UCSD-AML1 (cell line): ENCODE data around the gene MAST4.

Experiments
- DNase-seq: peaks from one replicate; lab custom pipeline; 2025; ENCODE audit not compliant: unreplicated experiment; lab: John Stamatoyannopoulos, UW

Gene MAST4

DNA sequence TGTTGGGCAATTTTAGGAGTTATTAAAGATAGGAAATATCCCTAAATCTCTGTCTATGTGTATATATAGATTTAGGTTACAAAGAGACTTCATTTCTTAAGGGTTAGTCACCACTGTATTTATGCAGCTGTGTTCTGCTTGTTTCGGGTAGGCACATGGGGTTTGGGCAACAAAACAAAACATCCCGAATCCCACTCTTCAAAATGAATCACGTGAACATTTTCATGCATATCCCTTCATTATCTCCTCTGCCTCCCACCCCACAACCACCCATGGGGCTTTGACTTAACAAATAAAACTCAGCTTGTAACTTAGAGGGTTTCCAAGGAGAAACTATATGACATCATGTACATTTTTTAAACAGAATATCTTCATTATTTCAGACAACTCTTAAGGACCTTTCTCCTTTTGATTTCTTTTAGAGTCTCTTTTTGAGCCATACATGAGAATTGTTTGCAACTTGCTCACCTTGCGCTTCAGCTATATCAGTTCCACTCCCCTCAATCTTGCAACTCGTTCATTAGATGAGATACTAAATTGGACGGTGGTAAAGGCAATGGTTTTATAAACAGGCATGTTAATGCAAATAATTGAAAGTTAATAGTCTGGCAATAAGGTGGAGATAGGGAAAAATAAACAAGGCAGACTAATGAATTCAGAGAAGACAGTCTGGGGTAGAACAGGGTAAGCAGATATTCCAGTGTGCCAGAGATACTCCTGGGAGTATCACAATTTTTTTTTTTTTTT lies 463.7 kb downstream of the MAST4 start:
- DNase-seq: no peak

DNA sequence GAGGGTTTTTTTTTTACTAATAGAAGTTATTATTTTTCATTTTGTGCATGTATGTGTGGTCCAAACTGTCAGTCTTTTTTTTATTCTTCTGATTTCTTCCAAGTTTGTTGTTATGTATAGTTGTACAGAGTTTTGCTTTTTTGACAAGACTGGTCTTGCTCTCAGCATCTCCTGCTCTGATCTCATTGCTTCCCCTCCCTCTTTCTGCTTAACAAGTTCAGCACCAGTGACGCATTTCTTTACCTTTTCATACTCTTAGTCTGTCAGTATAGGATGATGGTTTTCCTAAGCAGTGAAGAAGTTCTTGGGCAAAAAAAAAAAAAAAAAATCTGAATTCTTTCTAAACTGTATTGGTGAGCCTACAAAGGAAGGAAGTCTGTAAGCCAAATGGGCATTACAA lies 465.3 kb downstream of the MAST4 start:
- no peak for DNase-seq

DNA sequence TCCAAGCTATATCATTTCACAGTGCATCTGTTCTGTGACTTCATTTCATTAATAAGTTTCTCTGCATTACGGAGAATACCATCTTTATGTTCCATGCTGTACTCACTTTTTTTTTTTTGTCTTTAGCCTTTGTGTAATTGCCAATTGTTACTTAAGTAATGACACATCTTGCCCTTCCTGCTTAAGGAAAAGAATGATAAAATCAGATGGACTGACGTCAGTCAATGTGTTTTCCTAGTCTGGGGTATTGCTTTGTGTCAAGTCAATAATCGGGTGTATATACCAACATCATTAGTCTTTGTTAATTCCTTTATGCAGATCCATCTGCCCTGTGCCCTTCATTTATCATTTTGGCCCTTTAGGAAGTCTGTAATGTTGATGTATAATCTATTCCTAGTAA lies 466.9 kb downstream of the MAST4 start:
- DNase-seq: no peak

DNA sequence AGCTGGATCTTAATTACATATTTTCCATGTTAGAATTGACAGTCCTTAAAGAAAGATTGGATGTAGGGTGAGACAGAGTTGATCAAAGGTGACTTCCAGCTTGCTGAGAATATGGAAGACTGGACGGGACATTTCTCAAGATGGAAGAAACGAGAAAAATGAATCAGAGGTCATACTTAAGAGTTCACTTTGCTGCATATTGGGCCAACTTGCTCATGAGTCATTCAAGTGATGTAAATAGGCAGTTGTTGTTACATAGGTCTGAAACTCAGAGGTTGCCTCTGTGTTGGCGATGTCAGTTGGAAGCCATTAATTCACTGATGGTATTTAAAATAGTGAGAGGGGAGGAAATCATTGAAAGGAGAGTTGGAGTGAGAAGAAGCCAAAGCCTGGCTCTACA lies 467.6 kb downstream of the MAST4 start:
- no peak for DNase-seq

DNA sequence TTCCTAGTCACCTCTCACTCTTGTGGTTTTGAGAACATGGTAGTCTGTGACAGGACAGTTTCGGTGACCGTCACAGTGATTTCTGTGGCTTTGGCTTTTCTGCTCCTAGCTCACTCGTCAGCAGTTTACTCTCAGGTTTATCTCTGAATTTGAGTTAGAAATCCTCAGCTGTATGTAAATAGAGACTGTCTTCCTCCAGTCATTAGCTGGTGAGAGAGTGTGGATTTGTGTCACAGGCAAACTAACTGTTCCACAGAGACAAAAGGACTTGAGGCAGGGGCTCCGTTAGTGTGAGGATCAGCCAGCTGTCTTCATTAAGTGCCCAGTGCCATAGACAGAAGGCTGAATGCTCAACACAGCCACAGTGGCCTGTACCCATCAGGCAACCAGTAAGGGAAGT lies 469.0 kb downstream of the MAST4 start:
- no peak for DNase-seq

DNA sequence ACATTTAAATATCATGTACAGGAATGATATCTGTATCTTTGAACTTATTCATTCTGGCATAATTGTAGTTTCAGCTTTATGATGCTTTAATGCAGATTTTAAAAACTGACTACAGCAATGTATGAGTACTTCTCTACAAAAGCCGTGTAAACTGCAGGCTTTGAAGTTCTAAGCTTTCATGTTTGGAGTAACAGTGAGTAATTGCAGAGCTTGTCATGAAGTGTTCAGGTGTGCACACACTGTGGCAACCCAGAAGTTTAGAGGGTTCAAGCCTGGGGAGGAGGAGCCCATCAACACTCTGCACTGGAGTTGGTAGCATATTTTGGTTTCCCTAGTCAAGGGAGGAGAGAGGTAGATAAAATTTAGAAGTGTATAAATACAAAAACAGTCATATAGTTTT lies 469.5 kb downstream of the MAST4 start:
- DNase-seq: no peak

DNA sequence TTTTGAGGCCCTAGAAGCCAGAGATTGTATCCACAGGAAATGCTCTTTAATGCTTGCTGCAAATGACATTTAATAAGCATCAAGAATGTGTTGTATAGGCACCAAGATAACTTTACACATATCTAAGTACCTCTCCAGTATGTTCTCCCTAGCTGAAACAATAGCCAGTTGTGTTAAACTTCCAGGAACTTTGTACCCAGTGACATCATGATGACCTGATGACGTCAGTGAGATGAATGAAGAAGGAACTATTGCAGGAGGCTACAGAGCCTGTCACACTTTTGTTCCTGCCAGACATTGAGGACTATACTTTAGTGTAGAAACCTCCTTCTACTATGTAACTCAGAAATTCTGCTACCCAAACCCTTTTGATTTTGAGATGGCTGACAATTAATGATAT lies 470.6 kb downstream of the MAST4 start:
- DNase-seq: no peak

DNA sequence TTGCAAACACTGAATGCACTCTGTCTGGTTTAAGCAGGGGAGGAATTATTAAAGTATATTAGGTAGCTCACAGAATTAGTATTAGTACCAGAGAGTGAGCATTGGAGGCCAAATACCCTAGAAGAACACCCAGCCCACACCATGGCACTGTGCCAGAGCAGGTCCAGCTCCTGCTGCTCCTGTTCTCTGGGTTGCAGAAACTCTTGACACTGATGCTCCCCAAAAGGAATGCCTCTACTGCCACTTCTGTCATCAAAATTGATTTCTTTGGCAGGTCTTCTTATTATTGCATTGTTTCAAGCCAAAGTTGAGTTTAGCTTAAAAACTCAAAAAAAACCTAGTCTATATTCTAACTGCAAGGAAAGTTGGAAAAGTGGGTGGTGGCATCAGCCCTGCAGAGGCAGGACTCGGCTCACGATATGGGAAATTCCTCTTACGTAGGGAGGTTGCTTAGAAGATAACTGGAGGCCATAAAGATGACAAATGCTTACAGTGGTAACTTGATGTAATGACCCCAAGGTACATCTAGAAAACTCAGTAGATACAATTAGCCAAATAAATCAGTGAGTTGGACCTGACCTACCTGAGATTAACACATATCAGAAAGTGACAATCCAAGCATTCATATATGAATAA lies 477.0 kb downstream of the MAST4 start:
- no peak for DNase-seq

DNA sequence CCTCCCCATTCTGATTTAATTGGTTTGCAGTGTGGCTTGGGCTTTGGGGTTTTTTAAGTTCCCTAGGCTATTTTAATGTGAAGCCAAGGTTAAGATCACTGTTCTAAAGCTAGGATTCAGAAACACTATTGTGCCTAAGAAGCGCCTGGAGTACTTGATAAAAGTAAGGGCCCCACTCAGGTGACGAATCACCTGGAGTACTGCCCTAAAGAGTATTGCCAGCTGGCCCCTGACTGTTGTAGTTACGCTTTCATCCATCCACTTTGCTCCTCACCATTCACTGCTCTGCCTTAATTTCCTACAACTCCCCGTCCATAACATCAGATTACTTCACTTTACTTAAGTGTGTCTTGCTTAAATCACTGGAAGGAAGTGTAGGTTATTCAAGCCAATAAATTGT lies 481.1 kb downstream of the MAST4 start:
- no peak for DNase-seq

DNA sequence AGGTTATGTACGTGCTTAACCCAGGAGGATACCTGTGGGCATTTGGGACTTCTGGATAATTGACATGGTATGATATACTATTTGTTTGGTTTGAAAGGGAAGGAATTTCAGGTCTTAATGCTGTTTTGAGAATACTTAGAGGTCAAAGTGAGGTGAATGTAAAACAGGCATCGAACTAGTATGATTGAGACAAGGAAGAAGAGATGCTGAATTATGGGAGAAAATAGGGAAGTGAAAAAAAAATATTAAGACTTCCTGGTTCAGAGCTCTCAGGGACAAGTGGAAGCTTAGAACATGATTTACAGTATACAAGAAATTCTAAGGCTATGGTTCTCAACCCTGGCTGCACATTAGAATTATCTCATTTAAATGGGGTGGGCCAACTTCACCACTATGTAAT lies 485.1 kb downstream of the MAST4 start:
- no peak for DNase-seq

DNA sequence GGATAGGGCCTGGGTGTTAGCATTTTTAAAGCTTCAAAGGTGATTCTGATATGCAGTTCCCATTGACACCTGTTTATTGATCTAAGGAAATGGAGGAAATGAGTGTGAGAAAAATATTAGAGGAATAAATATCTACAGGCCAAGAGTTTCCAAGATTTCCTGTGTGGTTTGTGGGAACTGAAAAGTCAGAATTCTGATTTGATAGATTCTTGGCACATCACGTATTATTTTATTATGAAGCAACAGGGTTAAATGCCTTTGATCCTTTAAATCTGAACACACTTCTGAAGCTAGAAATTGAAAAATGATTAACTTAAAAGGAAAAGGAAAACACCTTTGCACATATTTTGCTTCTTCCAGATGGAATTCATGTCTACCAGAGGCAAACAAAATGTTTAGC lies 486.7 kb downstream of the MAST4 start:
- no peak for DNase-seq

DNA sequence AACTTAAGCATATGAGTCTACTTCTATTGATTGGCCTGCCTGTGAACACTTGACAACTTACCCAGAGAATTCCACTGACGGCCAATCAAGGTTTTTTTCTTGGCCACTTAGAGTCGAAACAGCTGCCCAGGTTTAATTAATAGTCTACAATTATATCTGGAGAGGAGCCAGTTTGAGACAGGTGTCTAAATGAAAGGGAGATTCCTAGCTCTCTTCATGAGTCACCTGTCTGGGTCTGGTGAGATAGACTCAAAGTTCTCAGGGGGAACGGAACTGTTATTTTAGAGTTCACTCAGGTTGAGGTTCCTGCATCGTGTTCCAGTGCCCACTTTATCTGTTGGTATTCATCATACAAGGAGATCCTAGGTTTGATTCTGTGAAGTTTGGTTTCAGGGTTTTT lies 489.4 kb downstream of the MAST4 start:
- no peak for DNase-seq

DNA sequence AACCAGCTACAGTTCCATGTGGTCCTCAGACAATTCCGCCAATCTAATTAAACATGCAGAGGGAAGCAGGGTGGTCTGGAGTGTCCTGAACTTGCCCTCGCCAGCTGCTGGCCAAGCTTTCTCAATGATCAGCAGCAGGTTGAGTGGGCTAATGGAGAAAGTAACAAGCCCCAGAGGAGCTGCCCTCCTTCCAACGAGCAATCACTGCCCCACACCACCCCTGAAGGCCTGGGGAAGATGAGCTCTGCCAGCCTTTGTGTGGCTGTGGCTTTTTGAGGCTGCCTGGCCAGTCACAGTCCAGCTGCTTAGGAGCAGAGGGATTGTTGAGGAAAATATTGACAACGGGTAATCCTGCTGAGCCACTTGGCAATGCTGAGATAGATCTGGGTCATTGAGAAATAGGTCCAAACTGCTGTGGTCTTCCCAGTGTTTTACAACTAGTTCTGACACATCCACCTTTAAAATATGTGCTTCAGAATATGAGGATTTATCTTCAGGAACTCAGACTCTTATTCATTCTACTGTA lies 493.1 kb downstream of the MAST4 start:
- no peak for DNase-seq

DNA sequence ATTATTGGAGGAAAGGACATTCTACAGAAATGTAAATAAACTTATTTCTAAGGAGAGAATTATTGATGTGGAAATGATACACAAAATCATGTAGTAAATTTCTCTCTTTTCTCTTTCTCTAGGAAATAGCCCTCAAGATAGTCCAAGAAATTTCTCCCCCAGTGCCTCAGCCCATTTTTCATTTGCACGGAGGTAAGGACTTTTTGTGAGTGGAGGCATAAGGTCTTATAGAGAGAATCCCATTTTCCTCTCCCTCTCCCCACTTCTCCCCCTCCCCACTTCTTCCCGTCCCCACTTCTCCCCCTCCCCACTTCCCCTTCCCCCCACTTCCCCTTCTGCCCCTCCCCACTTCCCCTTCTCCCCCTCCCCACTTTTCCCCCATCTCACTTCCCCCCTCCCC lies 493.8 kb downstream of the MAST4 start:
- no peak for DNase-seq

DNA sequence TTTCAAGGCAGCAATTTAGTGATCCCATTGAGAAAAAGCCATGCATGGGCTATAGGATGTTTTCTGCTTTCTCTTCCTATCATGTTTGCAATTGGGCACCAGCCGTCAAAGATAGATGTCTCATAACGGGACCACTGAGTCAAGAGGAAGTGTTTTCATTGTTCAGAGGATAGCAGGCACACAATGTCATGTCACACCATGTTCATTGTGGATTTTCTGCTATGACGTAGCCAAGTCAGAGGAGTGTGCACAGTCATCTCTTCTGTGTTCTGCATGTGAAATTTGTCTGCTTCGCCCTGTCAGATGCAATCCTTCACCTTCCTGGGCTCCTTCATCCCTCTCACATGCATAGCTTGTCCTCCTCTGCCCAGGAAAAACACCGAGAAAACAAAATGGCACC lies 494.4 kb downstream of the MAST4 start:
- no peak for DNase-seq

DNA sequence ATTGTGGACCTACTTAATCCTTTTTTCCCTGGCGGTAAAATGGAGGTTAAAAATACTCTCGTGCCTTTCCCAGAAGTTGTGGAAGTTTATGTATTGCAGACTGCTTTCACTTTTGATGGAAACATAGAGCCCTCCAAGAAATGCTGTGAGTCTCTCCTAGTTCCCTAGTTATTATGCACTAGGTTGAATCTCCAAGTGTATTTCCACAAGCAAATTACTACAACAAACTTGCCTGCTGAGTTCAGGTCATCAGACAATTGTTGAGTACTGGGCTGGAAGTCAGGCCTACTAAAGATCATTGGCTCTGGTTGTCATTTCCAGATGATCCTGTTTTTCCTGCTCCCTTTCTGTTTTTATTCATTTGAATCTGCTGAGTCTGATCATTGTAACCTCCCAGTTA lies 496.3 kb downstream of the MAST4 start:
- DNase-seq: no peak

DNA sequence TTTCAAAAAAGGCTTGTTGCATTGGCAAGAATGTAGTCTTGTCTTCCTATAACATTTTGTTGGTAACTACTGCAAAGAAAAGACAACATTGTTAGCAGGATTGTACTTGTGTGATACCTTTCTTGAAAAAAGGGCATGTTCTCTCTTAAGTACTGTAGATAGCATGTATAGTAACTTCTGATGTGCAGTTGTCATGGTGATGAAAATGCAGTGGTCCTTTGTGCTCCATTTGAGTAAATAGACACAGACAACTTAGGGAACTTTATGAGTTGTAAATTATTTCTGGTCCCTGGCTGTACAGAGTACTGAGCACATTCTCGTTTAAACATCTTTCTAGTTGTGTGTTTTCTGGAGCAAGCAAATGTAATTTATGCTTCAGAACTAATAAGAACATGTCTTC lies 497.1 kb downstream of the MAST4 start:
- DNase-seq: no peak

DNA sequence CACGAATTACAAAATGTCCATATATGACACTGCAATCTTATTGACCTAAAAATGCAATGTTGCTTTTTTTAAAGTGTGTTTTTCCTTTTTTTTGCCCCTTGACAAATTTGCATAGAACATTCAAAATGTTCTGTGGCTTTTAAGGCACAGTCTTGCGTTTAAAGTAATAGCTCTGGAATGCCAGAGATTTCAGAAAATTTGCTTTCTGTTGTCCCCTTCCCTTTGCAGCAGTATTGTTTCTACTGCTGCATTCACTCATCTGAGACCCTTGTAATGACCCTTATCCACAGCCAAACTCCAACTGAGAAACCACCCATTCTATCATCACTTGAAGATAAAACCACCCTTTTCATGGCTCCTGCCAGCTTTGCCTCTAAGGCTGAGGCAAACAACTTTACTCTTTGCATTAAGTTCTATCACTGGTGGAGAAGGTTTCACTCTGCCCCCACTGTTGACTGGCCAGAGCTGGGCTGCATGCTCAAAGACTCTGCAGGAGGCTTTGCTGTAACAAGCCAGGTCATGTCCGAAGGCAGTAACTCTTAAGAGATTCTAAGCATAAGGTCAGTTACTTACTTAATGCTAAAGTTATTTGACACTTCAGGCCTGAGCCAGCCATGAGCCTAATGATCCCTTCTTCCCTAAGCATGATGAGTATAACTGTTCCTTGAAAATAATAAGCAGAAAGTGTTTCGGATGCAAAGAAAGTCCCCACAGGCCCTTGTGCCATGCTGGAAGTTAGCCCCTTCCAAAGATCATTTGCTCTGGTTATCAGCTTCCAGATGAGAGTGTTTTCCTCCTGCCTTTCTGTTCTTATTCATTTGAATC lies 498.5 kb downstream of the MAST4 start:
- no peak for DNase-seq

DNA sequence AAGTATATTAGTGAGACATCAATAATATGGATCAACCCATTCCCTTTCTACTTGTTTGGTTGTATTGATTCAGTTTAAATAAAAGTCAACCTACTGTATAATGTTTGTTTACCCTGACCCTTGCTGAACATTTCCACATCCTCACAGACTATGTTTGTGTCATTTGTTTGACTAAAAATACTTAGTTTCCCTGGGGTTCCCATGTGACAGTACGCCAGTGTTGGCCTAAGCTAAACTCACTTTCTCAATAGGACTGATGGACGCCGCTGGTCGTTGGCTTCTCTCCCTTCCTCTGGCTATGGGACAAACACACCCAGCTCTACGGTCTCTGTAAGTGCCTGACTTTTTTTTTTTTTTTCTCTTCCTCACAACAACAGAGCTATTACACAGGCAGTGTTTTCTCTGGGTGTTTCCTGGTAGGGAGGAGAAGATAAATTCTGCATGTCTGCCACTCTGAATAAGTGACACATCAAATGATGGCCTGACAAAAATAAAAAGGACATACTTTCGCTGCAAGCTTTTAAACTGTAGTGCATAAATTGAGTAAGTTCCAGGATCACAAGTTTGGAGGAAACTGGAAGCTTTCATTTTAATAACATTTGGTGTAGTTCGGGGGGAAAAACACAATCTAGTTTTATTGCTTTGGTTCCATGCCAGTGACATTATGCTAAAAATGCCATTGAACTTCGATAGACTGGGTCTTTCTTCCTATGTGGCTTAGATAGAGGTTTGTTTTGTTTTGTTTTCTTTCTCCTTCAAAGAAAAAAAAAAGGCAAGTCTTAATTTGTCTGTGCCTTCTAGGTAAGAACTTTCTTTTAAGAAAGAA lies 499.4 kb downstream of the MAST4 start:
- no peak for DNase-seq

DNA sequence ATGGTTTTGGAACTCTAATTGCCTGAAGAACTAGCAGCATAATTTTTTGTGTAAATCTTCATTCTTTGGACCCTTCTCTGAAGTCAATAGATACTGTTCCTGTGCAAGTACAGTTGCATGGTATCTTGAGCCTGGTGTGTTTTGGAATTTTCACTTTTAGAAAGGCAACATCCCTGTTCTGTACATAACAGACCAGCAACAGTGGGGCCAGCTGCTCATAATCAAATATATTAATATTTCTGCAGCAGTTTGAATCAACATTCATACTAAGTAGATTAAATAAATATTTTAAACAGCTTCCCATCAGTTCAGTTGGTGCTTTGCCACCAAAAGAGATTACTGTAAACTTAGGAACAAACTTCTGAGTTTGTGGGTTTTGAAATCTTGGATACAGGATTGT lies 502.5 kb downstream of the MAST4 start:
- no peak for DNase-seq

DNA sequence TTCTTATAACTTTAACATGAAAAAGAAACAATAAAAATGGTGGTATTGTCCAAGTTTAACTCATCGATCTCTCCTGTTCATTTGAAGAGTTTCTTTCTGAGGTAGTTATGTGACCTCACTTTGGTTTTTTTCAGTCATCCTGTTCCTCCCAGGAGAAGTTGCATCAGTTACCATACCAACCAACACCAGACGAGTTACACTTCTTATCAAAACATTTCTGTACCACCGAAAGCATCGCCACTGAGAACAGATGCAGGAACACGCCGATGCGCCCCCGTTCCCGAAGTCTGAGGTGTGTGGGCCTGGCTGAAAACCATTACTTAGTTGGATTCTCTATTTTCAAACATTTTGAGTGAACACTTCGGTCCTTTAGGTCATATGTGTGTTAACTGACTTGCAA lies 504.1 kb downstream of the MAST4 start:
- DNase-seq: no peak
